Sigmoid colon (tissue), 4 donors: ENCODE data around the gene CLSTN1.

ENCODE experiments used
- CTCF ChIP-seq, 4 experiments: fragments of 450-650 bp in 3 of 4; fragments of 200-600 bp in 1 of 4; IDR thresholded peaks; one replicate each; pipeline ENCODE4 v1.5.1; 2016 to 2019; ENCODE audit warnings: antibody characterized with exemption in 4 of 4, mild to moderate bottlenecking in 3 of 4, moderate library complexity in 2 of 4
- POLR2A ChIP-seq, 2 donors: fragments of 450-650 bp; IDR thresholded peaks; one replicate each; pipeline ENCODE4 v1.6.1; 2016; ENCODE audit warnings: antibody characterized with exemption in 2 of 2, mild to moderate bottlenecking in 2 of 2, moderate library complexity in 2 of 2
- POLR2AphosphoS5 ChIP-seq, 4 donors: sonication (generic); formaldehyde crosslinking; IDR thresholded peaks; one replicate each; pipeline ENCODE4 v1.6.1; 2017; ENCODE audit warnings: antibody characterized with exemption in 4 of 4

- TF ChIP-seq CTCF (IDR thresholded peaks at IDR 0.05) (no peak), POLR2AphosphoS5 (IDR thresholded peaks at IDR 0.05) (no peak), POLR2A (IDR thresholded peaks at IDR 0.05) (no peak)
Observed at GRCh38 chr1:9797049-9797448, 26.7 kb downstream of the CLSTN1 start.
